ENCODE results near the gene ADAMTS1. TPM values are rescaled to one million over a fixed set of nuclear protein-coding genes. Genes with fewer than 3 reads are reported as not detected.

ADAMTS1 gene
- total and polyA plus RNA-seq, 2 donors (not counting 1 experiment from before 2014, with no cell fraction given) = not detected

- Mint-ChIP-seq H3K4me3 (no peak overlapping the region), H3K27ac (no peak overlapping the region), H3K9me3 (ENCODE audit: insufficient read depth) (no peaks in the 10 kb centered on the region), H3K27me3 (no peaks in the 10 kb centered on the region), H3K4me1 (no peaks in the 10 kb centered on the region)
- peaks cover 0 to 9% (median 0%) of the 10 kb centered on the region in 3 donors for H3K9me3 ChIP-seq (ENCODE audit: control extremely low read depth in 1 of 3, control insufficient read depth in 2 of 3, insufficient read depth in 1 of 3, low read length in 2 of 3)
- intact Hi-C loops (cut with micrococcal nuclease) = no loop called here
- no peaks in the 10 kb centered on the region for H3K36me3 ChIP-seq (replicated peaks in 1 of 2; ENCODE audit: control extremely low read depth in 1 of 2, control insufficient read depth in 1 of 2, extremely low read depth in 1 of 2, insufficient read depth in 2 of 2, low read length in 1 of 2)
- no peak overlapping the region for H3K4me2 ChIP-seq (replicated peaks; ENCODE audit: low read depth, low read length, poor library complexity, severe bottlenecking)
- H3K4me1 ChIP-seq (ENCODE audit: control insufficient read depth in 2 of 2, insufficient read depth in 2 of 2, low read length in 2 of 2) = no peaks in the 10 kb centered on the region
- H3K9ac ChIP-seq (ENCODE audit: low read length) = no peak overlapping the region
- ChIA-PET CTCF (no interaction called here), POLR2A (no interaction called here)
- no peak overlapping the region for H2AFZ ChIP-seq (ENCODE audit: insufficient read depth, low read depth, low read length, poor library complexity, severe bottlenecking)
- H3K27me3 ChIP-seq (replicated peaks in 1 of 4; ENCODE audit: control extremely low read depth in 1 of 4, control insufficient read depth in 3 of 4, insufficient read depth in 4 of 4, low read length in 3 of 4) = no peaks in the 10 kb centered on the region
- no peaks in the 10 kb centered on the region for H3K79me2 ChIP-seq (ENCODE audit: control insufficient read depth, insufficient read depth, low read length)
- no peak overlapping the region for H3K4me3 ChIP-seq (ENCODE audit: control extremely low read depth in 1 of 5, extremely low read depth in 1 of 5, insufficient read depth in 1 of 5, low read depth in 2 of 5, low read length in 4 of 5)
- TF ChIP-seq EZH2 (IDR thresholded peaks at IDR 0.05; ENCODE audit: borderline replicate concordance, insufficient read depth, low read depth, low read length, poor library complexity, severe bottlenecking) = no peak
- TF ChIP-seq, protein P1, sequence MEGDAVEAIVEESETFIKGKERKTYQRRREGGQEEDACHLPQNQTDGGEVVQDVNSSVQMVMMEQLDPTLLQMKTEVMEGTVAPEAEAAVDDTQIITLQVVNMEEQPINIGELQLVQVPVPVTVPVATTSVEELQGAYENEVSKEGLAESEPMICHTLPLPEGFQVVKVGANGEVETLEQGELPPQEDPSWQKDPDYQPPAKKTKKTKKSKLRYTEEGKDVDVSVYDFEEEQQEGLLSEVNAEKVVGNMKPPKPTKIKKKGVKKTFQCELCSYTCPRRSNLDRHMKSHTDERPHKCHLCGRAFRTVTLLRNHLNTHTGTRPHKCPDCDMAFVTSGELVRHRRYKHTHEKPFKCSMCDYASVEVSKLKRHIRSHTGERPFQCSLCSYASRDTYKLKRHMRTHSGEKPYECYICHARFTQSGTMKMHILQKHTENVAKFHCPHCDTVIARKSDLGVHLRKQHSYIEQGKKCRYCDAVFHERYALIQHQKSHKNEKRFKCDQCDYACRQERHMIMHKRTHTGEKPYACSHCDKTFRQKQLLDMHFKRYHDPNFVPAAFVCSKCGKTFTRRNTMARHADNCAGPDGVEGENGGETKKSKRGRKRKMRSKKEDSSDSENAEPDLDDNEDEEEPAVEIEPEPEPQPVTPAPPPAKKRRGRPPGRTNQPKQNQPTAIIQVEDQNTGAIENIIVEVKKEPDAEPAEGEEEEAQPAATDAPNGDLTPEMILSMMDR (IDR thresholded peaks at IDR 0.05) = no peak
- ATAC-seq (ENCODE audit: low read depth) (no peak), DNase-seq (no peak)
- H4K20me1 ChIP-seq (ENCODE audit: control insufficient read depth, insufficient read depth, low read length, poor library complexity, severe bottlenecking) = no peaks in the 10 kb centered on the region
- H3K27ac ChIP-seq (ENCODE audit: low read length in 2 of 2) = no peak overlapping the region
- WGBS (ENCODE audit: insufficient coverage) = 92% methylated on average over 6 of the region's 6 CpGs
These were observed 11.7 kb downstream of the ADAMTS1 start for GRCh38 chr21:26833460-26833939.

- Mint-ChIP-seq H3K27ac (no peak overlapping the region), H3K27me3 (no peaks in the 10 kb centered on the region), H3K9me3 (ENCODE audit: insufficient read depth) (no peaks in the 10 kb centered on the region), H3K4me1 (no peaks in the 10 kb centered on the region), H3K4me3 (no peak overlapping the region)
- 99% methylated on average over 4 of the region's 4 CpGs for WGBS (ENCODE audit: insufficient coverage)
- no peak for TF ChIP-seq EZH2 (IDR thresholded peaks at IDR 0.05; ENCODE audit: borderline replicate concordance, insufficient read depth, low read depth, low read length, poor library complexity, severe bottlenecking)
- TF ChIP-seq, protein P1 (IDR thresholded peaks at IDR 0.05) = no peak
- Histone ChIP-seq H3K4me3 (ENCODE audit: control extremely low read depth in 1 of 5, extremely low read depth in 1 of 5, insufficient read depth in 1 of 5, low read depth in 2 of 5, low read length in 4 of 5) (no peak overlapping the region), H3K9ac (ENCODE audit: low read length) (no peak overlapping the region), H3K27me3 (replicated peaks in 1 of 4; ENCODE audit: control extremely low read depth in 1 of 4, control insufficient read depth in 3 of 4, insufficient read depth in 4 of 4, low read length in 3 of 4) (no peaks in the 10 kb centered on the region), H3K9me3 (ENCODE audit: control extremely low read depth in 1 of 3, control insufficient read depth in 2 of 3, insufficient read depth in 1 of 3, low read length in 2 of 3) (peaks cover 0 to 9% (median 0%) of the 10 kb centered on the region in 3 donors), H3K27ac (ENCODE audit: low read length in 2 of 2) (no peak overlapping the region), H3K79me2 (ENCODE audit: control insufficient read depth, insufficient read depth, low read length) (no peaks in the 10 kb centered on the region), H2AFZ (ENCODE audit: insufficient read depth, low read depth, low read length, poor library complexity, severe bottlenecking) (no peak overlapping the region), H3K4me2 (replicated peaks; ENCODE audit: low read depth, low read length, poor library complexity, severe bottlenecking) (no peak overlapping the region), H3K4me1 (ENCODE audit: control insufficient read depth in 2 of 2, insufficient read depth in 2 of 2, low read length in 2 of 2) (no peaks in the 10 kb centered on the region), H4K20me1 (ENCODE audit: control insufficient read depth, insufficient read depth, low read length, poor library complexity, severe bottlenecking) (no peaks in the 10 kb centered on the region), H3K36me3 (replicated peaks in 1 of 2; ENCODE audit: control extremely low read depth in 1 of 2, control insufficient read depth in 1 of 2, extremely low read depth in 1 of 2, insufficient read depth in 2 of 2, low read length in 1 of 2) (no peaks in the 10 kb centered on the region)
- CTCF ChIA-PET = no interaction called here
- DNase-seq (no peak), ATAC-seq (ENCODE audit: low read depth) (no peak)
- intact Hi-C loops (cut with micrococcal nuclease) = no loop called here
- POLR2A ChIA-PET = no interaction called here
These were observed 12.2 kb downstream of the ADAMTS1 start for GRCh38 chr21:26833011-26833410.

All from B cell (primary cell).